ENCODE results near the gene MATN4. TPM values are rescaled to one million over a fixed set of nuclear protein-coding genes. Genes with fewer than 3 reads are reported as not detected.

MATN4 gene
- total and polyA plus RNA-seq, 4 donors = 0.14 to 0.49 (median 0.35) TPM

GRCh38 chr20:45301824-45302271 is 6.3 kb downstream of the MATN4 start:
- WGBS, 2 donors = 77 to 88% methylated on average over 5 of the region's 5 CpGs
- DNase-seq (no peak), ATAC-seq (ENCODE audit: insufficient read depth, low FRiP score) (no peak)
- H3K27ac ChIP-seq (ENCODE audit: low read depth in 1 of 2, low read length in 1 of 2) = no peak overlapping the region
- no peak for TF ChIP-seq CTCF (IDR thresholded peaks at IDR 0.05; ENCODE audit: control extremely low read depth, extremely low read depth)
- H3K27me3 ChIP-seq (ENCODE audit: control insufficient read depth in 3 of 3, insufficient read depth in 3 of 3, low read length in 2 of 3) = peaks cover 0 to 27% (median 24%) of the 10 kb centered on the region in 3 donors
- peaks cover 0 to 3% (median 0%) of the 10 kb centered on the region in 5 donors for H3K4me1 ChIP-seq (ENCODE audit: control insufficient read depth in 5 of 5, insufficient read depth in 5 of 5, low read length in 5 of 5)
- no peak overlapping the region for H3K9ac ChIP-seq (ENCODE audit: insufficient read depth in 1 of 2, low read length in 2 of 2)
- H3K9me3 ChIP-seq (ENCODE audit: control insufficient read depth in 4 of 4, insufficient read depth in 3 of 4, low read length in 3 of 4) = no peaks in the 10 kb centered on the region
- H3K36me3 ChIP-seq (ENCODE audit: control insufficient read depth in 4 of 4, insufficient read depth in 4 of 4, low read length in 4 of 4) = no peaks in the 10 kb centered on the region
- no peak overlapping the region for H3K4me3 ChIP-seq

- WGBS, 2 donors = 48 to 54% methylated on average over 4 of the region's 4 CpGs
- Histone ChIP-seq H3K27me3 (ENCODE audit: control insufficient read depth in 3 of 3, insufficient read depth in 3 of 3, low read length in 2 of 3) (peaks cover 0 to 24% (median 20%) of the 10 kb centered on the region in 3 donors), H3K4me1 (ENCODE audit: control insufficient read depth in 5 of 5, insufficient read depth in 5 of 5, low read length in 5 of 5) (no peaks in the 10 kb centered on the region), H3K9me3 (ENCODE audit: control insufficient read depth in 4 of 4, insufficient read depth in 3 of 4, low read length in 3 of 4) (no peaks in the 10 kb centered on the region), H3K36me3 (ENCODE audit: control insufficient read depth in 4 of 4, insufficient read depth in 4 of 4, low read length in 4 of 4) (no peaks in the 10 kb centered on the region), H3K9ac (ENCODE audit: insufficient read depth in 1 of 2, low read length in 2 of 2) (no peak overlapping the region), H3K4me3 (no peak overlapping the region), H3K27ac (ENCODE audit: low read depth in 1 of 2, low read length in 1 of 2) (no peak overlapping the region)
- ATAC-seq (ENCODE audit: insufficient read depth, low FRiP score) = no peak
- no peak for DNase-seq
- no peak for TF ChIP-seq CTCF (IDR thresholded peaks at IDR 0.05; ENCODE audit: control extremely low read depth, extremely low read depth)
Observed at GRCh38 chr20:45300961-45301360, 7.1 kb downstream of the MATN4 start.

- H3K36me3 ChIP-seq (ENCODE audit: control insufficient read depth in 4 of 4, insufficient read depth in 4 of 4, low read length in 4 of 4) = no peaks in the 10 kb centered on the region
- no peak overlapping the region for H3K9ac ChIP-seq (ENCODE audit: insufficient read depth in 1 of 2, low read length in 2 of 2)
- H3K4me3 ChIP-seq = no peak overlapping the region
- DNase-seq = no peak
- no peak overlapping the region for H3K27ac ChIP-seq (ENCODE audit: low read depth in 1 of 2, low read length in 1 of 2)
- H3K4me1 ChIP-seq (ENCODE audit: control insufficient read depth in 5 of 5, insufficient read depth in 5 of 5, low read length in 5 of 5) = no peaks in the 10 kb centered on the region
- peaks cover 0 to 20% (median 19%) of the 10 kb centered on the region in 3 donors for H3K27me3 ChIP-seq (ENCODE audit: control insufficient read depth in 3 of 3, insufficient read depth in 3 of 3, low read length in 2 of 3)
- WGBS, 2 donors = 93% methylated on average over 5 to 6 of the region's 6 CpGs
- no peak for TF ChIP-seq CTCF (IDR thresholded peaks at IDR 0.05; ENCODE audit: control extremely low read depth, extremely low read depth)
- no peak for ATAC-seq (ENCODE audit: insufficient read depth, low FRiP score)
- H3K9me3 ChIP-seq (ENCODE audit: control insufficient read depth in 4 of 4, insufficient read depth in 3 of 4, low read length in 3 of 4) = no peaks in the 10 kb centered on the region
Observed at GRCh38 chr20:45299786-45300185, 8.3 kb downstream of the MATN4 start.
